Measurements from ENCODE around the gene EXOC7. TPM values are rescaled to one million over a fixed set of nuclear protein-coding genes. Genes with fewer than 3 reads are reported as not detected.

The EXOC7 gene, protein sequence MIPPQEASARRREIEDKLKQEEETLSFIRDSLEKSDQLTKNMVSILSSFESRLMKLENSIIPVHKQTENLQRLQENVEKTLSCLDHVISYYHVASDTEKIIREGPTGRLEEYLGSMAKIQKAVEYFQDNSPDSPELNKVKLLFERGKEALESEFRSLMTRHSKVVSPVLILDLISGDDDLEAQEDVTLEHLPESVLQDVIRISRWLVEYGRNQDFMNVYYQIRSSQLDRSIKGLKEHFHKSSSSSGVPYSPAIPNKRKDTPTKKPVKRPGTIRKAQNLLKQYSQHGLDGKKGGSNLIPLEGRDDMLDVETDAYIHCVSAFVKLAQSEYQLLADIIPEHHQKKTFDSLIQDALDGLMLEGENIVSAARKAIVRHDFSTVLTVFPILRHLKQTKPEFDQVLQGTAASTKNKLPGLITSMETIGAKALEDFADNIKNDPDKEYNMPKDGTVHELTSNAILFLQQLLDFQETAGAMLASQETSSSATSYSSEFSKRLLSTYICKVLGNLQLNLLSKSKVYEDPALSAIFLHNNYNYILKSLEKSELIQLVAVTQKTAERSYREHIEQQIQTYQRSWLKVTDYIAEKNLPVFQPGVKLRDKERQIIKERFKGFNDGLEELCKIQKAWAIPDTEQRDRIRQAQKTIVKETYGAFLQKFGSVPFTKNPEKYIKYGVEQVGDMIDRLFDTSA
- 48.9 and 49.9 TPM in 2 replicates for total RNA-seq

DNA sequence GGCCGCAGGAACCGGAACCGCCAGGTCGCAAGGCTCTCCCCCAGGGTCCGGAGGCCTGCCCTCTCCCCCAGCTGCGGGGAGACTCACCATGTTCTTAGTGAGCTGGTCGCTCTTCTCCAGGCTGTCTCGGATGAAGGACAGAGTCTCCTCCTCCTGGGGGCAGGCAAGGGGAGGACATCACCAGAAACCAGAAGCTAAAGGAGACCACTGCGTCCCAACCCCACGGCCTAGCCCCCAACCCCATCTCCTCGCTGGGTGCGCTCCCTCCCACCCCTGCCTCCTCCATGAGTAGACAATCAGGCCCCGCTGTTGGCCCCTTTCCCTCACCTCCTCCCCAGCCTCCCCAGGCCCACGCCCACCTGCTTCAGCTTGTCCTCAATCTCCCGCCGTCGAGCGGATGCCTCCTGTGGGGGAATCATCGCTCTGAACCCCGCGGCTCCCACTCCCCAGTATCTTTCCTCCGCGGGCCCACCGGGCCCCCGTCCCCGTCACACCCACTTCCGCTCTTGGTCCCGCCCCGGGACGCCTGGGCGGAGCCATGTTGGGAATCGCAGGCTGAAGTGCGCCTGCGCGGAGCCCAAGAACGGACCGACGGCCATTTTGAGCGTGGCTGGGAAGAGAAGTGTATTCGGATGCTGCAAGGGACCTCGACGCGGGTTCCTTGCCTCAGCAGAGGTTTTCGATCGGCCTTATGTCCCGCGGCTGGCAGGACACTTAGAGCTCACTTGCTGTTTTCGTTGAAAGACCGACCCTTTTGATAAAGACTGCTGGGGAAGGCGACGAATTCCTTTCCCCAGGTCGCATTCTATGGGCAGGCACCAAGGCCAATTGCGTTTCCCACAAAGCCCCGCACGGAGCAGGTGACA, at the start of gene EXOC7:
TSS of gene EXOC7 (minus strand) at position 514 of the 866 bp plus-strand sequence. CDS start at position 419, 95 bp downstream.

DNA sequence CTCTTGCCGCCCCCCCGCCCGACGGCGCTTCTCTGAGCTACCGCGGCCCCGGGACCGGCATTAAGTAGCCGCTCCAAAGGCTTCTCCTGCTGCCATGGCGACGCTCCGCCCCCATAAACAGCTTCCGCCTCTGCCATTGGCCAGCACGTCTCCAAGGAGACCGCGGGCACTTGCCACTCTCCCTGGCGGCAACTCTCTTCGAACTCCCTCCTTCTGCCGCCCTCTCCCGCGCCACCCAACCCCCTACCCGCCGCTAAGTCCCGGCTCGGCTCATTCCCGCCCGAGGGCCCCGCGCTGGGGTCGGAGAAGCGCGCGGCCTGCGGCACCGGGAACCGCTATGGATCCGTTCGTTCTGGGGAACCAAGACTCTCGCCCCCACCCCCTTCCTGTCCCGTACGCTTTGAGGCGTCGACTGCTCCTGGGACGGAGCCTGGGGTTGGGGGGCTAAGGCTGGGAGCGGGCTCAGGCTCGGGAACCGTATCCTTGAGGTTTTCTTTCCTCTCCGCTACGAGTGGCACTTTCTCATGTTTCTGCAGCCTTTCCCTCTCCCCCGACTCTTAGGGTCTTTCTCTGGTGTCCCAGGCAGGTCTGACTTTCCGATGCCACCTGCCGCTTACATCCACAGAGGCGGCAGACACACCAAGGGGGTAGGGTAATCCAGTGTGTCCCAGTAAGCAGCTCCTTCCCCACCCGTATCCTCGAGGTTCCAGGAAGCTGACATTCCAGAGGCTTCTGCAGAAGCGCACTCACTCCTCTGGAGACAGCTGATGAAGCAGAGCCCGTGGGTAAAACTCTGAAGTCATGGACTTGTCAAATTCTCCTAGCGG, 37.8 kb upstream of the EXOC7 start, which contains the start of gene FOXJ1:
TSS of gene FOXJ1 (minus strand) at position 34 of the 827 bp plus-strand sequence. CDS start 850 bp downstream, outside the sequence.

DNA sequence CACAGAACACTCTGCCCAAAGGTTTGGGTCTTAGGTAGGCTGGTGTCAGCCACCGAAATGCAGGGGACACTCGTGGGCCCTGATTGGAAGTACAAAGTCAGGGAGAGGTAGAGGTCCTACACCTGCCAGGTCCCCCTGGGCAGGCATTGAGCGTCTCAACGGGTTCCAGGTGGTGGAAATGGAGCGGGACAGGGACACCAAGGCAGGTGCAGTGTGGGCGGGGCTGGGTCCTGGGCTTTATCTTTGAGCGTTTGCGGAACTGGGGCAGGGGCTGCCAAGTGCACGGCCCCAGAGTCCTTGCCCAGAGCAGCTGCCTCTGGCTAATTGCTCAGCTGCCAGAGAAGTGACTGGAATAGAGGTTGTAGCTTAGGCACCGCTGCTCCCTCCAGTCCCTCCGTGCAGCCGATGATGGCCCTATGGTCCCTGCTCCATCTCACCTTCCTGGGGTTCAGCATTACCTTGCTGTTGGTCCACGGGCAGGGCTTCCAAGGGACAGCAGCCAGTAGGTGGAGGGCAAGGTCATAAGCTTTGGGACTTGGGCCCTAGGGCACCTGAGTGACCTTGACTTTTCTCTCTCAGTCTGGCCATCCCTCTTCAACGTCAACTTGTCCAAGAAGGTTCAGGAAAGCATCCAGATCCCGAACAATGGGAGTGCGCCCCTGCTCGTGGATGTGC, 24.6 kb downstream of the EXOC7 start, which contains the start of gene ZACN:
TSS of gene ZACN (plus strand) at position 323 of the 675 bp plus-strand sequence. CDS start at position 406, 83 bp downstream.

DNA sequence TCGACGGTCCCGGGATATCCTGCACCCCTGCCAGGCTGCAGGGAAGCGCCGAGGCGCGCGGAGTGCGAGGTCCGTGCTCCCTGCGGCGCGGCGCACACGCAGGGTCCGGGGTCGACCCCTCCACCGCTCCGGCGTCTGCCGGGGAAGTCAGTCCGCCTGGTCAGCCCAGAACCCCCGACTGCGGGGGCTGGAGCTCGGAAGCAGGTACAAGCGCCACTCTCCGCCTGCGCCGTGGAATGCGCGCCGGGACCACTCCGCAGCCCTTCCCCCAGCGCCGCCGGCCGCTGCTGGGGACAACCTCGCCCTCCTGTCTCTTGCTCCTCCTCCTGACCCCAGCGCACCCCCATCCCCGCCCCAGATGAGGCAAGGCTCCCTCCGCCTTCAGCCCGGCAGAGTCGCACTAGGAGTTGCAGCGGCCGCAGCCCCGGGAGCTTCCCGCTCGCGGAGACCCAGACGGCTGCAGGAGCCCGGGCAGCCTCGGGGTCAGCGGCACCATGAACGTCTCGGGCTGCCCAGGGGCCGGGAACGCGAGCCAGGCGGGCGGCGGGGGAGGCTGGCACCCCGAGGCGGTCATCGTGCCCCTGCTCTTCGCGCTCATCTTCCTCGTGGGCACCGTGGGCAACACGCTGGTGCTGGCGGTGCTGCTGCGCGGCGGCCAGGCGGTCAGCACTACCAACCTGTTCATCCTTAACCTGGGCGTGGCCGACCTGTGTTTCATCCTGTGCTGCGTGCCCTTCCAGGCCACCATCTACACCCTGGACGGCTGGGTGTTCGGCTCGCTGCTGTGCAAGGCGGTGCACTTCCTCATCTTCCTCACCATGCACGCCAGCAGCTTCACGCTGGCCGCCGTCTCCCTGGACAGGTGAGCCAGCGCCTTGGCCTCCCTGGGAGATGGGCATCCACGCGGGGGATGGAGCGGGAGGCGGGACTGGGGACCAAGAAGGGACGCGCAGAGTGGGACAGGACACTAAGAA, 28.9 kb downstream of the EXOC7 start, which contains the start of gene GALR2:
TSS of gene GALR2 (plus strand) at position 392 of the 974 bp plus-strand sequence. CDS start at position 495, 103 bp downstream.

DNA sequence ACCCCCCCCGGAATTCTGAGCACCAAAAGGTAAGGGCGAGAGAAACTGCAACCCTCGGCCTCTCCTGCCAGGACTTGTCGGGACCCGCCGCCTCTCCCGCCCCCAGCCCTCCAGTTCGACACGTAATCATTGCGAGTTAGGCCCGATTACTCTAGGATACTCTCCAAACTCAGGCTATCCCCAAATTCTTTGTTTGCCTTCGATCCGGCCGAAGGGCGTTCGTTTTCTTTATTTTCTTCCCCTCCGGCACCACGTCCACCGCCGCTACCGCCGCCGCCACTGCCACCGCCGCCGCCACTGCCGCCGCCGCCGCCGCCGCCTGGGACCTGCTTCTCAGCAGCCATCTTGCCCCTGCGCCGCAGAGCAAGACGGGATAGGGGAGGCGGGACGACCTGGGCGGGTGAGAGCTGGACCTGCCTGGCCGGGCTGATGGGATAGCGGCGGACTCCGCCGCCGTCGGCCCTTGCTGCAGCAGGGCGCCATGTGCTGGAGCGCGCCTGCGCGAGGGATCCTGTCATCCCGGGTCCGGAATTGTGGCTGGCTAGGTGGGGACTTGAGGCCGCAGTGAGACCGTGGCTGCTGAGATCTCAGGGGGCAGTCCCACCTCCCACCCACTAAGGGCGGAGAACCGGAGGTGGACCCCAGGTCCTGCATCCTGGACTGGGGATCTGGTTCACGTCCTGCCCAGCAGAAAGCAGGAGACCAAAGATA, 31.3 kb downstream of the EXOC7 start, which contains the start of gene SRP68:
TSS of gene SRP68 (minus strand) at position 370 of the 711 bp plus-strand sequence. CDS start at position 344, 26 bp downstream.

Other genes starting within 250 kb of the EXOC7 start
- gene WBP2, start 248.5 kb downstream of the EXOC7 start, total RNA-seq = 51.3 and 60.2 TPM in 2 replicates
- 25.0 and 34.0 TPM in 2 replicates for gene TRIM47, start 225.2 kb downstream of the EXOC7 start, total RNA-seq
- 21.9 and 37.7 TPM in 2 replicates for gene TRIM65, start 206.8 kb downstream of the EXOC7 start, total RNA-seq
- 16.5 and 20.1 TPM in 2 replicates for gene MRPL38, start 198.9 kb downstream of the EXOC7 start, total RNA-seq
- 4.9 and 6.8 TPM in 2 replicates for gene FBF1, start 162.7 kb downstream of the EXOC7 start, total RNA-seq
- gene ACOX1, start 124.6 kb downstream of the EXOC7 start, total RNA-seq = 19.1 and 24.3 TPM in 2 replicates
- 14.7 and 37.5 TPM in 2 replicates for gene TEN1, start 124.5 kb downstream of the EXOC7 start, total RNA-seq
- gene CDK3, start 102.9 kb downstream of the EXOC7 start, total RNA-seq = 0.77 and 2.7 TPM in 2 replicates
- not detected in 2 replicates for gene EVPL, start 76.5 kb downstream of the EXOC7 start, total RNA-seq
- 16.7 and 24.9 TPM in 2 replicates for gene SRP68, start 31.3 kb downstream of the EXOC7 start, total RNA-seq
- gene GALR2, start 29.0 kb downstream of the EXOC7 start, total RNA-seq = not detected in 2 replicates
- gene ZACN, start 24.6 kb downstream of the EXOC7 start, total RNA-seq = not detected in 2 replicates
- not detected in 2 replicates for gene FOXJ1, start 37.5 kb upstream of the EXOC7 start, total RNA-seq
- 0.12 and 0.34 TPM in 2 replicates for gene RNF157, start 136.7 kb upstream of the EXOC7 start, total RNA-seq
- gene UBALD2, start 161.6 kb upstream of the EXOC7 start, total RNA-seq = 5.6 and 7.0 TPM in 2 replicates
- 1.5 and 3.0 TPM in 2 replicates for gene QRICH2, start 204.5 kb upstream of the EXOC7 start, total RNA-seq